ENCODE measurements around the gene CDKAL1. TPM values are rescaled to one million over a fixed set of nuclear protein-coding genes. Genes with fewer than 3 reads are reported as not detected.

CDKAL1 gene
- total and polyA plus RNA-seq, 2 of the 13 experiments (the other 11 are each of a cell fraction or from before 2014, with no cell fraction given), result 9.5 to 27.7 TPM

DNA sequence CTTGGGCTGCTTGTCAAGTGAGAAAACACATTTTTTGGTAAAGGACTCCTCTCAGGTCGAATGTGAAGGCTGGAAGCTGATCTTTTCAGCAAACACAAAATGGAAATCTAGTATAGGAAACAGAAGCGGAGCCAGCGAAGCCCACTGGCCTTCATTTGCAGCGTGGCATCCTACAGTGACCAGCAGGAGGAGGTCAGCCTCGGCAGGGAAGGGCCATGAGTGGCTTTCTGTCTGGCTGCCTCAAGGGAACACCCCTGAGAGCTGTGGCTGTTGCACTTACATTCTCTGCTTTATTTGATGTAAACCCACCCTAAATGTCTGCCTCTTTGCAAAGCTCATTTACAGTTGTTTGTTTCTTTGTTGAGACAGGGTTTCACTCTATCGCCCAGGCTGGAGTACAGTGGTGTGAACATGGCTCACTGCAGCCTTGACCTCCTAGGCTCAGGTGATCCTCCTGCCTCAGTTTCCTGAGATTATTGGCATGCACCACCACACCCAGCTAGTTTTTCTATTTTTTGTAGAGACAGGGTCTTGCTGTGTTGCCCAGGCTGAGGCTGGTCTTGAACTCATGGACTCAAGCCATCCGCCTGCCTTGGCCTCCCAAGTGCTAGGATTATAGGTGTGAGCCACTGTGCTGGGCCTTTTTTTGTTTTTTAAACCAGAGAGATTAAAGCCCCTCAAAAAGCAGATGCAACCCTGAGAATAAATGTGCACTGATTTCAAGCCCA is 737.3 kb downstream of the CDKAL1 start (continued):
- TF ChIP-seq, protein P1, sequence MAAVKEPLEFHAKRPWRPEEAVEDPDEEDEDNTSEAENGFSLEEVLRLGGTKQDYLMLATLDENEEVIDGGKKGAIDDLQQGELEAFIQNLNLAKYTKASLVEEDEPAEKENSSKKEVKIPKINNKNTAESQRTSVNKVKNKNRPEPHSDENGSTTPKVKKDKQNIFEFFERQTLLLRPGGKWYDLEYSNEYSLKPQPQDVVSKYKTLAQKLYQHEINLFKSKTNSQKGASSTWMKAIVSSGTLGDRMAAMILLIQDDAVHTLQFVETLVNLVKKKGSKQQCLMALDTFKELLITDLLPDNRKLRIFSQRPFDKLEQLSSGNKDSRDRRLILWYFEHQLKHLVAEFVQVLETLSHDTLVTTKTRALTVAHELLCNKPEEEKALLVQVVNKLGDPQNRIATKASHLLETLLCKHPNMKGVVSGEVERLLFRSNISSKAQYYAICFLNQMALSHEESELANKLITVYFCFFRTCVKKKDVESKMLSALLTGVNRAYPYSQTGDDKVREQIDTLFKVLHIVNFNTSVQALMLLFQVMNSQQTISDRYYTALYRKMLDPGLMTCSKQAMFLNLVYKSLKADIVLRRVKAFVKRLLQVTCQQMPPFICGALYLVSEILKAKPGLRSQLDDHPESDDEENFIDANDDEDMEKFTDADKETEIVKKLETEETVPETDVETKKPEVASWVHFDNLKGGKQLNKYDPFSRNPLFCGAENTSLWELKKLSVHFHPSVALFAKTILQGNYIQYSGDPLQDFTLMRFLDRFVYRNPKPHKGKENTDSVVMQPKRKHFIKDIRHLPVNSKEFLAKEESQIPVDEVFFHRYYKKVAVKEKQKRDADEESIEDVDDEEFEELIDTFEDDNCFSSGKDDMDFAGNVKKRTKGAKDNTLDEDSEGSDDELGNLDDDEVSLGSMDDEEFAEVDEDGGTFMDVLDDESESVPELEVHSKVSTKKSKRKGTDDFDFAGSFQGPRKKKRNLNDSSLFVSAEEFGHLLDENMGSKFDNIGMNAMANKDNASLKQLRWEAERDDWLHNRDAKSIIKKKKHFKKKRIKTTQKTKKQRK (IDR thresholded peaks at IDR 0.05; ENCODE audit: low read length), result no peak
- TF ChIP-seq, protein P2, sequence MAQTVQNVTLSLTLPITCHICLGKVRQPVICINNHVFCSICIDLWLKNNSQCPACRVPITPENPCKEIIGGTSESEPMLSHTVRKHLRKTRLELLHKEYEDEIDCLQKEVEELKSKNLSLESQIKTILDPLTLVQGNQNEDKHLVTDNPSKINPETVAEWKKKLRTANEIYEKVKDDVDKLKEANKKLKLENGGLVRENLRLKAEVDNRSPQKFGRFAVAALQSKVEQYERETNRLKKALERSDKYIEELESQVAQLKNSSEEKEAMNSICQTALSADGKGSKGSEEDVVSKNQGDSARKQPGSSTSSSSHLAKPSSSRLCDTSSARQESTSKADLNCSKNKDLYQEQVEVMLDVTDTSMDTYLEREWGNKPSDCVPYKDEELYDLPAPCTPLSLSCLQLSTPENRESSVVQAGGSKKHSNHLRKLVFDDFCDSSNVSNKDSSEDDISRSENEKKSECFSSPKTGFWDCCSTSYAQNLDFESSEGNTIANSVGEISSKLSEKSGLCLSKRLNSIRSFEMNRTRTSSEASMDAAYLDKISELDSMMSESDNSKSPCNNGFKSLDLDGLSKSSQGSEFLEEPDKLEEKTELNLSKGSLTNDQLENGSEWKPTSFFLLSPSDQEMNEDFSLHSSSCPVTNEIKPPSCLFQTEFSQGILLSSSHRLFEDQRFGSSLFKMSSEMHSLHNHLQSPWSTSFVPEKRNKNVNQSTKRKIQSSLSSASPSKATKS (CRISPR knock-in tag; IDR thresholded peaks at IDR 0.05), result no peak
- peak; percentile 61; the same call in 1 of the 2 replicates for TF ChIP-seq ZNF121 (CRISPR knock-in tag; IDR thresholded peaks at IDR 0.05)
- TF ChIP-seq, protein P3, sequence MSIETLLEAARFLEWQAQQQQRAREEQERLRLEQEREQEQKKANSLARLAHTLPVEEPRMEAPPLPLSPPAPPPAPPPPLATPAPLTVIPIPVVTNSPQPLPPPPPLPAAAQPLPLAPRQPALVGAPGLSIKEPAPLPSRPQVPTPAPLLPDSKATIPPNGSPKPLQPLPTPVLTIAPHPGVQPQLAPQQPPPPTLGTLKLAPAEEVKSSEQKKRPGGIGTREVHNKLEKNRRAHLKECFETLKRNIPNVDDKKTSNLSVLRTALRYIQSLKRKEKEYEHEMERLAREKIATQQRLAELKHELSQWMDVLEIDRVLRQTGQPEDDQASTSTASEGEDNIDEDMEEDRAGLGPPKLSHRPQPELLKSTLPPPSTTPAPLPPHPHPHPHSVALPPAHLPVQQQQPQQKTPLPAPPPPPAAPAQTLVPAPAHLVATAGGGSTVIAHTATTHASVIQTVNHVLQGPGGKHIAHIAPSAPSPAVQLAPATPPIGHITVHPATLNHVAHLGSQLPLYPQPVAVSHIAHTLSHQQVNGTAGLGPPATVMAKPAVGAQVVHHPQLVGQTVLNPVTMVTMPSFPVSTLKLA (IDR thresholded peaks at IDR 0.05), result no peak
- no peak for TF ChIP-seq ZNF883 (CRISPR knock-in tag; IDR thresholded peaks at IDR 0.05; ENCODE audit: not compliant biosample characterization)
- no peak for TF ChIP-seq RFX1 (IDR thresholded peaks at IDR 0.05)
- TF ChIP-seq, protein P4, sequence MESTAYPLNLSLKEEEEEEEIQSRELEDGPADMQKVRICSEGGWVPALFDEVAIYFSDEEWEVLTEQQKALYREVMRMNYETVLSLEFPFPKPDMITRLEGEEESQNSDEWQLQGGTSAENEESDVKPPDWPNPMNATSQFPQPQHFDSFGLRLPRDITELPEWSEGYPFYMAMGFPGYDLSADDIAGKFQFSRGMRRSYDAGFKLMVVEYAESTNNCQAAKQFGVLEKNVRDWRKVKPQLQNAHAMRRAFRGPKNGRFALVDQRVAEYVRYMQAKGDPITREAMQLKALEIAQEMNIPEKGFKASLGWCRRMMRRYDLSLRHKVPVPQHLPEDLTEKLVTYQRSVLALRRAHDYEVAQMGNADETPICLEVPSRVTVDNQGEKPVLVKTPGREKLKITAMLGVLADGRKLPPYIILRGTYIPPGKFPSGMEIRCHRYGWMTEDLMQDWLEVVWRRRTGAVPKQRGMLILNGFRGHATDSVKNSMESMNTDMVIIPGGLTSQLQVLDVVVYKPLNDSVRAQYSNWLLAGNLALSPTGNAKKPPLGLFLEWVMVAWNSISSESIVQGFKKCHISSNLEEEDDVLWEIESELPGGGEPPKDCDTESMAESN (CRISPR knock-in tag; conservative IDR thresholded peaks at IDR 0.05), result no peak
- TF ChIP-seq ATRX (CRISPR knock-in tag; IDR thresholded peaks at IDR 0.05; ENCODE audit: borderline replicate concordance), result no peak
- no peak for TF ChIP-seq MEIS2 (CRISPR knock-in tag; IDR thresholded peaks at IDR 0.05)
- TF ChIP-seq, protein P5, sequence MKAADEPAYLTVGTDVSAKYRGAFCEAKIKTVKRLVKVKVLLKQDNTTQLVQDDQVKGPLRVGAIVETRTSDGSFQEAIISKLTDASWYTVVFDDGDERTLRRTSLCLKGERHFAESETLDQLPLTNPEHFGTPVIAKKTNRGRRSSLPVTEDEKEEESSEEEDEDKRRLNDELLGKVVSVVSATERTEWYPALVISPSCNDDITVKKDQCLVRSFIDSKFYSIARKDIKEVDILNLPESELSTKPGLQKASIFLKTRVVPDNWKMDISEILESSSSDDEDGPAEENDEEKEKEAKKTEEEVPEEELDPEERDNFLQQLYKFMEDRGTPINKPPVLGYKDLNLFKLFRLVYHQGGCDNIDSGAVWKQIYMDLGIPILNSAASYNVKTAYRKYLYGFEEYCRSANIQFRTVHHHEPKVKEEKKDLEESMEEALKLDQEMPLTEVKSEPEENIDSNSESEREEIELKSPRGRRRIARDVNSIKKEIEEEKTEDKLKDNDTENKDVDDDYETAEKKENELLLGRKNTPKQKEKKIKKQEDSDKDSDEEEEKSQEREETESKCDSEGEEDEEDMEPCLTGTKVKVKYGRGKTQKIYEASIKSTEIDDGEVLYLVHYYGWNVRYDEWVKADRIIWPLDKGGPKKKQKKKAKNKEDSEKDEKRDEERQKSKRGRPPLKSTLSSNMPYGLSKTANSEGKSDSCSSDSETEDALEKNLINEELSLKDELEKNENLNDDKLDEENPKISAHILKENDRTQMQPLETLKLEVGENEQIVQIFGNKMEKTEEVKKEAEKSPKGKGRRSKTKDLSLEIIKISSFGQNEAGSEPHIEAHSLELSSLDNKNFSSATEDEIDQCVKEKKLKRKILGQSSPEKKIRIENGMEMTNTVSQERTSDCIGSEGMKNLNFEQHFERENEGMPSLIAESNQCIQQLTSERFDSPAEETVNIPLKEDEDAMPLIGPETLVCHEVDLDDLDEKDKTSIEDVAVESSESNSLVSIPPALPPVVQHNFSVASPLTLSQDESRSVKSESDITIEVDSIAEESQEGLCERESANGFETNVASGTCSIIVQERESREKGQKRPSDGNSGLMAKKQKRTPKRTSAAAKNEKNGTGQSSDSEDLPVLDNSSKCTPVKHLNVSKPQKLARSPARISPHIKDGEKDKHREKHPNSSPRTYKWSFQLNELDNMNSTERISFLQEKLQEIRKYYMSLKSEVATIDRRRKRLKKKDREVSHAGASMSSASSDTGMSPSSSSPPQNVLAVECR (CRISPR knock-in tag; IDR thresholded peaks at IDR 0.05; ENCODE audit: borderline replicate concordance), result no peak
- no peak for TF ChIP-seq ZNF607 (CRISPR knock-in tag; IDR thresholded peaks at IDR 0.05; ENCODE audit: borderline replicate concordance)
- no peak for TF ChIP-seq ZNF431 (CRISPR knock-in tag; IDR thresholded peaks at IDR 0.05; ENCODE audit: borderline replicate concordance, low read depth)
- TF ChIP-seq NRL (CRISPR knock-in tag; IDR thresholded peaks at IDR 0.05; ENCODE audit: borderline replicate concordance), result no peak
- TF ChIP-seq ATAD3A (CRISPR knock-in tag; IDR thresholded peaks at IDR 0.05), result no peak
- no peak for TF ChIP-seq EED (CRISPR knock-in tag; IDR thresholded peaks at IDR 0.05)
- no peak for TF ChIP-seq NFE2 (CRISPR knock-in tag; IDR thresholded peaks at IDR 0.05)
